DND-41 (cell line): ENCODE measurements around the gene DLK1.

Experiments
- ATAC-seq: fragments of 200-7000 bp; cut with Tn5 transposase; 3 replicates; pipeline ENCODE4 v1.9.1; 2021; ENCODE audit warnings: low read depth; ENCODE audit not compliant: insufficient read depth
- DNase-seq: peaks from one replicate; pipeline ENCODE4 v3.0.0-alpha.2; 2020
- H2AFZ ChIP-seq: 2 replicates; pipeline ENCODE4 v1.6.0; 2012; ENCODE audit warnings: low read depth, low read length
- H3K27ac ChIP-seq: 2 replicates; pipeline ENCODE4 v1.5.1; 2012; ENCODE audit warnings: low read length, inconsistent platforms
- H3K27me3 ChIP-seq: fragments of 200-600 bp; sonication (generic); 2 replicates; pipeline ENCODE4 v1.6.0; 2012; ENCODE audit warnings: low read length, mild to moderate bottlenecking, inconsistent platforms; ENCODE audit not compliant: insufficient read depth, poor library complexity
- H3K36me3 ChIP-seq: 2 replicates; pipeline ENCODE4 v1.5.1; 2012; ENCODE audit warnings: low read length, inconsistent platforms; ENCODE audit not compliant: insufficient read depth
- H3K4me1 ChIP-seq: 2 replicates; pipeline ENCODE4 v1.5.1; 2012; ENCODE audit warnings: mild to moderate bottlenecking, low read length; ENCODE audit not compliant: insufficient read depth
- H3K4me2 ChIP-seq: 2 replicates; pipeline ENCODE4 v1.6.0; 2012; ENCODE audit warnings: mild to moderate bottlenecking, moderate library complexity, low read length, inconsistent platforms; ENCODE audit not compliant: insufficient read depth
- H3K4me3 ChIP-seq, 2 experiments: fragments of 200-600 bp in 1 of 2; shearing (Covaris generic) in 1 of 2; 2 replicates each; pipeline ENCODE4 v1.5.1; 2012 to 2016; ENCODE audit warnings: inconsistent platforms in 2 of 2, low read length in 2 of 2, mild to moderate bottlenecking in 2 of 2, low read depth in 1 of 2, moderate library complexity in 1 of 2
- H3K79me2 ChIP-seq: 2 replicates; pipeline ENCODE4 v1.6.0; 2012; ENCODE audit warnings: low read length, inconsistent platforms; ENCODE audit not compliant: insufficient read depth
- H3K9ac ChIP-seq: 2 replicates; pipeline ENCODE4 v1.6.0; 2012; ENCODE audit warnings: low read depth, mild to moderate bottlenecking, inconsistent platforms, low read length, moderate library complexity
- H3K9me3 ChIP-seq: 2 replicates; pipeline ENCODE4 v1.5.1; 2012; ENCODE audit warnings: low read length, moderate library complexity, mild to moderate bottlenecking, inconsistent platforms; ENCODE audit not compliant: insufficient read depth, severe bottlenecking
- H4K20me1 ChIP-seq: 2 replicates; pipeline ENCODE4 v1.6.0; 2012; ENCODE audit warnings: low read length; ENCODE audit not compliant: insufficient read depth
- EZH2 ChIP-seq: IDR thresholded peaks from 3 replicates; pipeline ENCODE4 v1.6.1; 2012; ENCODE audit warnings: borderline replicate concordance, low read depth, mild to moderate bottlenecking, moderate library complexity, low read length, inconsistent platforms; ENCODE audit not compliant: severe bottlenecking
- TF ChIP-seq, protein P1 (sequence below): IDR thresholded peaks from 2 replicates; pipeline ENCODE4 v1.5.1; 2012; ENCODE audit warnings: borderline replicate concordance, low read length, moderate library complexity, mild to moderate bottlenecking; ENCODE audit not compliant: poor library complexity, severe bottlenecking; ENCODE audit errors: extremely low read depth

The DLK1 gene

DNA sequence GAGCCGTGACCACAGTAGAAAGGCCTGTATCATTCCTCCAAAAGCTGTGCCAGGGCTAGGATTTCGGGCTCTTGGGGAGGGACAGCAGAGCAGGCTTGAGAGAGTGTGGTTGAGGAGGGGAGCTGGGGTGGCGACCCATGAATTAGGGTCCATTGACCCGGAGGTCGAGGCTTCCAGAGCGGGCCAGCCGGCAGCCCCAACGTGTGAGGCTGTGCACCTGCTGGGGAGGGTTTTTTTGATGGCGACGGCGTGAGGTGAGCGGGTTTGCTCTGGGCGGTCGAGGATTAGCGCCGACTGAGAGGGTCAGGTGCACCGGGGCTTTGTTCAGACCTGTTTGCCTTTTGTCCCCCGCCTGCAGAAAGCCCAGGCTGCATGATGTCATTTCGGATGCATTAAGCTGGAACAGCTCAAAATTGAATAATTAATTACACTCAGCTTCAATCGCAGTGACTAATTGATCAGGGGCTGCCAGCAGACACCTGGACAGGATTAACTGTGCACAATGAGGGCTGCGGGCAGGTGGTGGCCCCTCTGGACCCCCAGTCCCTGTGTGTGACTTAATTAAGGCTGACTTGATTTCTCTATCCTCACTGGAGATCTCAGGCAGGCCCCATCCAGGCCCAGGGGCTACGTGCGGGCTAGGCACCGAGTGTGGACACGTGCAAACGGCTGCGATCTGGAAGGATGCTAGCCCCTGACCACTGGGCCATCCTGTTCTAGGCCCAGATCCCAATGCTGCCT is 57.1 kb downstream of the DLK1 start:
- no peak for ATAC-seq
- Histone ChIP-seq H3K4me1 (no peaks in the 10 kb centered on the region), H3K27me3 (peaks cover 6% of the 10 kb centered on the region), H4K20me1 (peaks cover 4% of the 10 kb centered on the region; the same call in 1 of the 2 replicates), H3K27ac (no peak overlapping the region), H3K79me2 (no peaks in the 10 kb centered on the region), H3K9me3 (no peaks in the 10 kb centered on the region), H2AFZ (no peak overlapping the region), H3K4me3 (no peak overlapping the region), H3K36me3 (no peaks in the 10 kb centered on the region), H3K9ac (no peak overlapping the region), H3K4me2 (no peak overlapping the region)
- no peak for DNase-seq
- TF ChIP-seq EZH2, result no peak
- TF ChIP-seq, protein P1, sequence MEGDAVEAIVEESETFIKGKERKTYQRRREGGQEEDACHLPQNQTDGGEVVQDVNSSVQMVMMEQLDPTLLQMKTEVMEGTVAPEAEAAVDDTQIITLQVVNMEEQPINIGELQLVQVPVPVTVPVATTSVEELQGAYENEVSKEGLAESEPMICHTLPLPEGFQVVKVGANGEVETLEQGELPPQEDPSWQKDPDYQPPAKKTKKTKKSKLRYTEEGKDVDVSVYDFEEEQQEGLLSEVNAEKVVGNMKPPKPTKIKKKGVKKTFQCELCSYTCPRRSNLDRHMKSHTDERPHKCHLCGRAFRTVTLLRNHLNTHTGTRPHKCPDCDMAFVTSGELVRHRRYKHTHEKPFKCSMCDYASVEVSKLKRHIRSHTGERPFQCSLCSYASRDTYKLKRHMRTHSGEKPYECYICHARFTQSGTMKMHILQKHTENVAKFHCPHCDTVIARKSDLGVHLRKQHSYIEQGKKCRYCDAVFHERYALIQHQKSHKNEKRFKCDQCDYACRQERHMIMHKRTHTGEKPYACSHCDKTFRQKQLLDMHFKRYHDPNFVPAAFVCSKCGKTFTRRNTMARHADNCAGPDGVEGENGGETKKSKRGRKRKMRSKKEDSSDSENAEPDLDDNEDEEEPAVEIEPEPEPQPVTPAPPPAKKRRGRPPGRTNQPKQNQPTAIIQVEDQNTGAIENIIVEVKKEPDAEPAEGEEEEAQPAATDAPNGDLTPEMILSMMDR, result no peak

DNA sequence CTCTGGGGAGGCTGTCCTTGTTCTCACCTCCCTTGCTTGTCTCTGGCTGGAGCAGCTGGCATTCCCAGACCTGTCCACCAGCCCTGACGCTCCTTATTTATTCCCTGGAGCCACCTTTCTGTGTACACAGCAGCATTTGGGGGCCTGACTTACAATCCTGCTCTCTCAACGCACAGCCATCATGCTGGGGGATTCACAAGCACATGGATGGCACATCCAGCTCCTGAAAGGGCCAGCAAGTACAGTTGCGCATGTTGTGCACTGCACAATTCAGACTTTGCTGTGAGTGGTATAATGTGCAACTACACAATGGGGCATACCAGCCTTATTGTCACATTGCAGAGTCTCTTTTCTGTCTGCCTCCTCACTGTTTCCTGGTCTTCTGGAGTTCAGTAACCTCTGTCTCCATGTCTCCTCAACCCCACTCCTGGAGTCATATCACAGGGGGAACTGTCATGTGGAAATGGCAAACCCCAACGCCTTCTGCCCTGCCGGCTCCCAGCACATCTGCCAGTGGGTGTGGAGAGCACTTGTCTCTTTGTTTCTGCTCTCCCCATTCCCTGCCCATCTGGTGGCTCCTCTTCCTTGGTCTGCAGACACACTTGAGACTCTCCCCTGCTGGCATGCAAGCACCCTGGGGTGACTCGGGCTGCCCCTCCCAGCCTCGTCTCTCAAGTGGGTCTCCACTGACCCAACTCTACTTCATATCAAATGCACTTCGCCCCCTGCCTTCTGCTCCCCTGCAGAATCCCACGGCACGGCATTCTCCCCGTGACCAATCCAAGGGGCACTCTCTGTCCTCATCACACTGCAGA is 58.0 kb downstream of the DLK1 start:
- Histone ChIP-seq H2AFZ (no peak overlapping the region), H3K4me1 (no peaks in the 10 kb centered on the region), H3K79me2 (no peaks in the 10 kb centered on the region), H3K27me3 (peaks cover 6% of the 10 kb centered on the region), H3K36me3 (no peaks in the 10 kb centered on the region), H3K4me2 (no peak overlapping the region), H3K4me3 (no peak overlapping the region), H3K9me3 (no peaks in the 10 kb centered on the region), H3K27ac (no peak overlapping the region), H4K20me1 (peaks cover 4% of the 10 kb centered on the region; the same call in 1 of the 2 replicates), H3K9ac (no peak overlapping the region)
- no peak for ATAC-seq
- TF ChIP-seq, protein P1, result no peak
- TF ChIP-seq EZH2, result no peak
- DNase-seq, result no peak

DNA sequence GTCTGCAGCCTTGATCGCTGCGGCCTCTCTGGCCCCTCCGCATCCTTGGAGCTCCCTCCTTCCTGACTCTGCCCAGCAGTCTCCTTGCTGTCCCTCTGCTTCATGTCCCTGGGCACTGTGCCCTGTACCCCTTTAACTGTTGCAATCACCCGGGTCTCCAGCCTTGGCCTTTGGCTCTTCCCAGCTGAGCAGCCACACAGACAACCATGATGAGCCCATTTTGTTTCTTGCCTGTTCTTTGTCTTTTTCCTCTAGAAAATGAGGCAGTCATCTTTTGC is 58.6 kb downstream of the DLK1 start:
- no peaks in the 10 kb centered on the region for H3K79me2 ChIP-seq
- no peak overlapping the region for H3K9ac ChIP-seq
- no peaks in the 10 kb centered on the region for H3K9me3 ChIP-seq
- peaks cover 4% of the 10 kb centered on the region; the same call in 1 of the 2 replicates for H4K20me1 ChIP-seq
- H3K27ac ChIP-seq, result no peak overlapping the region
- no peaks in the 10 kb centered on the region for H3K4me1 ChIP-seq
- H3K36me3 ChIP-seq, result no peaks in the 10 kb centered on the region
- TF ChIP-seq EZH2, result no peak
- TF ChIP-seq, protein P1, result no peak
- DNase-seq, result no peak
- ATAC-seq, result no peak
- no peak overlapping the region for H2AFZ ChIP-seq
- no peak overlapping the region for H3K4me2 ChIP-seq
- peaks cover 9% of the 10 kb centered on the region for H3K27me3 ChIP-seq
- H3K4me3 ChIP-seq, result no peak overlapping the region
